Measurements from ENCODE around the gene DRAM2.

DRAM2 gene

DNA sequence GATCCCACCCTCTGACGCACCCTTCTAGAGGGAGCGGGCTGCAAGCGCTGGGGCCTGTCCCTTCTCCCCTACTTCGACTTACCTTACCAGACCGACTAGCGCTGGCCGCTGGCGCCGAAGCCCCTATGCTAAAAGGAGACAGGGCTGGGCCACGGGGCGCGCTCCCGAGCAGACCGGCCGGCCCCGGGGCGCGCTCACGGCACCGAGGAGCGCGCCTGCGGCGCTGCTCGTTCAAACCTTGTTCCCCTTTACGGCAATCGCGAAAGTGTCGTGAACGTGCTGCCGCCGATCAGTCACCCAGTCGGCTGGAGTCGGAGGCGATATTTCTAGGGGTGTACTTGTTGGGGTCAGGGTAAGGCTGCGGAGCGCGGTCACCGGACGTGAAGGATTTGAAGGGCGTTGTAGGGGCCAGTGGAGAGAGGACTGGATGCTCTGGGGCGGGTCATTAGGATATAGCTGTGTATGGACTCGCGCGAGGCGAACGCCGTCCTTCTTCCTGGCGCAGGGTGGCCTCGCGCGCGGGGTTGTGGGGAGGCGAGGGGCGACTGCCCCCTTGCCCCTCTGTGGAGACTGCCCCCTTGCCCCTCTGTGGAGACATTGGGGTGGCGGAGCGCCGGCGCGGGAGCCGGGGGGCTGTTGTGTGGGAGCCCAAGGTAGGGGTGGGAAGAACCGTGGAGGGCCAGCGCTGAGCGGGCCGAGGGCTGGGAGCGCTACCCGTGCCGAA is at the start of gene DRAM2, which contains the start of gene CEPT1:
DRAM2 (minus strand) TSS at position 138 of the 724 bp plus-strand sequence. CDS start 8,539 bp downstream, outside the sequence.
CEPT1 (plus strand) TSS at position 268 of the 724 bp plus-strand sequence. CDS start 7,492 bp downstream, outside the sequence.
- peak; percentile 89 to 99 (median 96) for DNase-seq
- intact Hi-C loops (cut with DNase I), result loop anchor here (10.0 kb wide), 1 partner anchor 175 kb away; the partner anchor contains the start of gene LRIF1

DNA sequence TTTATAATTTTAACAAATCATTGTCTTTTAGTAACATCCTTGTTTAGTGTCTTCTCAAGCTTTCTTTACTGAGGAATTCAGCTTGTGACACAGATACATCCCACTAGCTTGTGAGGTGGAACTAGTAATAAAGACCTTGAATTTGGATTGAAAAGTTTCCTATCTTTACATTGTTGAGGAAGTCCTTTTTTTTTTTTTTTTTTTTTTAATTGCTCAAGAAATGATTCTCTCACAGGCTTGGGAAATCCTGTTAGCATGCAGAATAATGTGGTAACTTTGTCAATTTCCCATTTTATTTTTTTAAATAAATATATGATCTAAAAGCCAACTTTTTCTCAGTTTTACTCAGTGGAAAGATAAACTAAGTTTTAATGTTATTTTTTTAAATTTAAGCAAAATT is 44.8 kb upstream of the DRAM2 start:
- DNase-seq, result no peak
- intact Hi-C loops (cut with DNase I), result no loop called here

DNA sequence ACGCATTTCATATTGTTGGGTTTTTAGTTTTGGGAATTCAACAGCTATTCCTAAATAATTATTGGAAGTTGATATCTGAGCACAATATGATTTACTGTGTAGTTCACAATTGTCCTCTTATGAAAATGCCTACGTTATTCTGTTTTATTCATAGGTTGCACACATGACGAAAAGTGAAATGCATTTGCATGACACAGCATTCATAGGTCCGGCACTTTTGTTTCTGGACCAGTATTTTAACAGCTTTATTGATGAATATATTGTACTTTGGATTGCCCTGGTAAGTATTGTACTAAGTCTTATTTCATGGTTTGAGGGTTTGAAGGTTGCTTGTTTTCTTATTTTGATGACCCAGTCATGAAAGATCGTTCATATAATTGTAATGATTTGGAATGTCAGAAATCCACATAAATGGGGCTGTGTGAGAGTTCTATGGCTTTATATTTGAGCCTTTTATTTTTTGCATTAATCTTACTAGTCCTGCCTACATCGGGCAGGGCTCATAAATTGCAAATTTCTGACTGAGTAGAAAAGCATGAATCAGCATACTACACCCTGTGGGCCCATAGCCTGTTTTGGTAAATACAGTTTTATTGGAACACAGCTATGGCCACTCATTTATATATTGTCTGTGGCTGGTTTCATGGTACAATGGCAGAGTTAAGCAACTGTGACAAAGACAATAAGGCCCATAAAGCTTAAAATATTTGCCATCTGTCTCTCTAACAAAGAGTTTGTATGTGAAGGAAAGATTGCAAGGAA is 43.6 kb upstream of the DRAM2 start:
- intact Hi-C loops (cut with DNase I), result no loop called here
- no peak for DNase-seq

DNA sequence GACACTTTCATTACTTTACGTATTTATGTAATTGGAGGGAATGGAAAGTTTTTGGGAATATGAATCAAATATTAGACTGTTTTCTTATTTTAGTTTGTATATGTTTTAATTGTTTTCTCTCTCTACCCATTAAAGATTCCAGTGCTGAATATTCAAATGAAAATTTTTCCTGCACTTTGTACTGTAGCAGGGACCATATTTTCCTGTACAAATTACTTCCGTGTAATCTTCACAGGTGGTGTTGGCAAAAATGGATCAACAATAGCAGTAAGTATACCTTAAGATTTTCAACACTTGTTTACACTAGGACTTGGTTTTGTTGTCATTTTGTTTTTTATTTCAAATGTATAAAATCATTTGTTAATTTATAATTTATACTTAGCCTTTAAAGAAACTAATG is 42.2 kb upstream of the DRAM2 start:
- intact Hi-C loops (cut with DNase I), result no loop called here

DNA sequence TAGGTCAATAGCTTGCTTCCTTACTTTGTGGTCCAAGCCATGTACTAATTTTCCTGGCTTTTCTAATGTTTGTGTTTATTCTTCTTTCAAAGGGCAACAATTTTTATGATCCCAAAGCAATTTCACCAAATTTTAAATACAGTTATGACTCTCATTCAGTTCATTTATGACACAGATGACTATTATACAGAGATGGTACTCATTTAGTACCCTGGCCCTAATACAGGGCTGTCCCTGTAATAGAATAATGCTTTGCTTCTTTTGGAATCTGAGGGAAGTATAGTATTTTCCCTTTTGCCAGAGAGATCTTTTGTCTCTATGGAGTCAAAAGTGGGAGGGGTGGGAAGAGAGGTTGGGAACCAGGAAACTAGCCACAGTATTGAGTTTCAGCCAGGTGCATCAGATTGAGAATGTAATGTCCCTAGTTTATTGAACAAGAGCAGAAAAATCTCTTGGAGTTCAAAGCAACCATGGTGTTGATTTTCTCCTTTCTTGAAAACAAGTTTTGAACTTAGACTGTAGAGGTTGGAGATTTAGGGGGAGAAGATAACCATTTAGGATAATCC is 40.2 kb upstream of the DRAM2 start:
- intact Hi-C loops (cut with DNase I), result no loop called here
- DNase-seq, result no peak

More for the DNA sequence above, 42.2 kb upstream of the DRAM2 start:
- DNase-seq, result no peak

DNA sequence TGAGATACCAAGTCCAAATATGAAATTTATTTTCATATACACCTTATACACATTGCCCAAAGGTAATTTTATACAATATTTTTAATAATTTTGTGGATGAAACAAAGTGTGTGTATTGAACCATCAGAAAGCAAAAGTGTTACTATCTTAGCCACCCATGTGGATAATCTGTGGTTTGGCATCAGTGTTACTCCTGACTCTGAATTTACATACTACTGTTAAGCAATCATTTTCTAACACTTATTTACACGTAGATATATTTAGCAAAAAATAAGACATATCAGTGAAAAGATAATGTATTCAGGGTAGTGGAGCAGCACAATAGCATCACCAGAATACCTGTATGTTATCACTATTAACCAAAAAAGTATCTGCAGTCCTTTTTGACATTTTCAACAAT is 36.8 kb upstream of the DRAM2 start:
- DNase-seq, result no peak
- intact Hi-C loops (cut with DNase I), result no loop called here

DNA sequence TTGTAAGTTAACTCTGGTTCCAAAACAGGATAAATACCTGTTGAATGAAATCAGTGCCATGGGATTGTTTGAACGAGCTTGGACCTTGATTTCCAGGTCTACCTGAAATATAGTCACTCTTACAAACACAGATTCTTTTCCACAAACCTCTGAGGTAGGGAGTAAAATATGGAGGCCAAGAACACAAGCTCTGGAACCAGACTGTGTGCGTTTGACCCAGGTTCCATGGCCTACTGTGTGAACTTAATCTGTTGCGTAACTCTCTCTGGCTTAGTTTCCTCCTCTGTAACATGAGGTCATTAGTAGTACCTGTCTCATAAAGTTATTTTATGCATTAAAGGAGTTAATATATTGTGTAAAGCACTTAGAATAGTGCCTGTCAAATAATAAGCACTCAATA is 35.5 kb upstream of the DRAM2 start:
- DNase-seq, result no peak
- intact Hi-C loops (cut with DNase I), result no loop called here

DNA sequence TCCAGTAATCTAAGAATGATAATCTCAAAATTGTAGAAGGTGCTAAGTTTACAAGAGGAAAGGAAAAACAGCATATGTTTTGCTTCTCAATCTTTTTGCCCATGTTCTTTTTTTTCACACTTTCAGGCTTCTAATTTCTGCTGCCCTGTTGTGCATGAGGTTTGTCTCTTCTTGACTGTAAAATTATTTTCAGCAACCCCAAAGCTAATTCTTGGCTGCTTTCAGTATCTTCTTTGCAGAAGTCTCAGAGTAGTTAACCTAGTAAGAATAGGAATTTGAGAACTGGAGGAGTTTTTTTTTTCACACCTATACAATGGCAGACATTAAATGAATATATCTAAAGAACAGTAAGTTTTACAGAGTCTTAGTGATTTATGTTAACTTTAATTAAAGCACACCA is 34.2 kb upstream of the DRAM2 start:
- DNase-seq, result no peak
- intact Hi-C loops (cut with DNase I), result no loop called here

DNA sequence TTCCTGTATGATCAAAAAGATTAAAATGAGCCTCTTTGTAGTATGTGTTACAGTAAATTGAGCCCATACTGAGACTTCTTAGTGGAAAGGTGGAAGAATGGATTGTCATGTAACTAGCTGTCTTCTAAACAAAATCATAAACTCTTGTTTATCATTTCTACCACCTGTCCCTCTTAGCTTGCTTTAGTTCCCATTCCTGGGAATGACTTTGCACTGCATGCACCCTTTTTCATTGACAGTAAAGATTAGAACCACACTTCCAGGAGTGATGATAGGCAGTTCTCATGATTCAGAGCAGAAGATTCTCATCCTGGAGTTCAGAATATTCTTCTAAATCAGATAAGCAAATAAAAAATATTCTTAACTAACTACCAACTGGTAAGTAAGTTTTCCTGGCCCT is 32.6 kb upstream of the DRAM2 start:
- no peak for DNase-seq
- intact Hi-C loops (cut with DNase I), result no loop called here

DNA sequence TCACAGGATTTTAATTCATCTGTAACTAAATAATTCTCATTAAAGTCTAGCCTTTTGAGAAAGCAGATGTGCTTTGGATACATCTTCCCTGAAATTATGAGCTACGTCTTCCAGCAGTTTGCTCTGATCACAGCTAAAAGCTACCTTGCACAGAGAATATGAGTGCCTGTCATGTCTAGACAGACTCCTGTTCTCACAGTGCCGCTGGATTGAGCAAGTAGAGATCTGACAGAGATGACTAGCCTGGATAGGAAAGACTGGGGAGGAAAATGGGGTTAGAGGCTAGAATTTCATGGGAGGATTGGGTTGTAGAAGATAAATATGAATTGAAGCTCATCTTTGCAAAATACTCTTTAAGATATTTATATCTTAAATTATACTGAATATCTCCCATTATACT is 24.3 kb upstream of the DRAM2 start:
- intact Hi-C loops (cut with DNase I), result no loop called here
- peak in 2 of 42 donors; percentile 3 to 13 for DNase-seq

DNA sequence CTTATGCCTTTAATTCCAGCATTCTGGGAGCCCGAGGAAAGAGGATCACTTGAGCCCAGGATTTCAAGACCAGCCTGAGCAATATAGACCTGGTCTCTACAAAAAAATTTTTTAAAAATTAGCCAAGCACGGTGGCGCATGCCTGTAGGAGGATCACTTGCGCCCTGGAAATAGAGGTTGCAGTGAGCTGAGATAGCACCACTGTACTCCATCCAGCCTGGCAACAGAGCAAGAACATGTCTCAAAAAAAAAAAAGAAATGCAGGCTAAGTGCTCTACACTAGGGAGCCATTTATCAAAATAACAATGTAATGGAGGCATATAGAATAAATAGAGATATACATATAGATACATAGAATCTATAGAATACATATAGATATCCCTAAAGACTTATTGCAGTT is 23.5 kb upstream of the DRAM2 start:
- intact Hi-C loops (cut with DNase I), result no loop called here
- no peak for DNase-seq

DNA sequence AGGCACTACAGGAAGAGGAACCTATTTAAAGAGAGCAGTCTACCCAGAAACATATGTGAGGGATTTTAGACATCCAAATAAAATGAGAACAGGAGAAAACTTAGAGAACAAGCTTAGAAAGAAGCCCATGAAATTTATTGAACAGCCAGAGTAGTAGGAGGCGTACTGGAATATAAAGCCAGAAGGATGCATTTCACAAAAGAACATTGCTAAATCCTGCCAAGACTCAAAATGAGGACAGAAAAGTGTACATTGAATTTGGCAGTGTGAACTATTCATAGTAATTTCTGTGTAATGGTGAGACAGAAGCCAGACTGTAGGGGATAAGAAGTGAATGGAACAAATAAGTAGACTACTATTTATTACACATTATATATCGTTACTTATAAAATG is 22.6 kb upstream of the DRAM2 start:
- intact Hi-C loops (cut with DNase I), result no loop called here
- DNase-seq, result no peak

DNA sequence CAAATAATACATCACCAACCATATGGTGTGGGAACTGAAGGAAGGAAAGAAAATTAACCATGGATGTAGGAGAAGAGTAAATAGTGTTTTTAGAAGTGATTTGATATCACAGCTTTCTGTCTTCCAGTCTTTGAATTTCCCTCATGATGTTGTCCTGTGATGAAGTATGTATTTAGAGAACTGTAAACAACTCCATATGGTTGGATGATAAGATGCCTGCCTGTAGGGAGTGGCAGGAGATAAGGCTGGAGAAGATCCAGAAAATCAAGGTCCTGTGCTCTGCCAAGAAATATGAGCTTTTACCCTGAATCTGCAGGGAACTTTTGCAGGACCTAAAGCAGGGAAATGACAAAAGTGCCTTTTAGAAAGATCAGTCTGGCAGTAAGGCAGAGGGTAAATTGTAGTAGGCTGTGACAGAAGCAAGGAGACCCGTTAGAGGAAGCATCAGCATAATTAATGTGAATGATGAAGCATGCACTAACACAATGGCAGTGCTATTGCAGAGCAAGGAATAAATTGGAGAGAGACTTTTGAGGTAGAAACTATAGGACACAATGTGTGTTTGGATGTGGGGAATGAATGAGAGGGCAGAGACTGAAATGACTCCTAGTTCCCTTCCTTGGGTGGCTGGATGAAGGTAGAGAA is 22.1 kb upstream of the DRAM2 start:
- intact Hi-C loops (cut with DNase I), result no loop called here
- no peak for DNase-seq

DNA sequence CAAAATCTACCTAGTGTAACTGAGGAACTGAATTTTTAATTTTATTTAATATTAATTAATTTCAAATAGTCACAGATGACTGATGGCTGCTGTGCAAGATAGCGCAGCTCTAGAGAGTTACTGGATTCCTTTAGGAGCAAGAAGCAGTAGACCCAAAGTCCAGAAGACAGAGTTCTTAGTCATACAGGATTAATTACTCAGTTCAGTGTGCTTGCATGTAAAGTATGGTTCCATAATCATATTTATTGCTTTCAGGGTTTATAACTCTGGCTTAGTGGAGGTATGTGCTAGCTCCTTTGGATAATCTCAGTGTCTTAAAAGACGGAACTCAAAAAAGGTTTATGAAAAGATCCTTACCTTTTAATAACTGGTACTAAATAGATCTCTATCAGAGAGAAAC is 17.5 kb upstream of the DRAM2 start:
- DNase-seq, result no peak
- intact Hi-C loops (cut with DNase I), result no loop called here

DNA sequence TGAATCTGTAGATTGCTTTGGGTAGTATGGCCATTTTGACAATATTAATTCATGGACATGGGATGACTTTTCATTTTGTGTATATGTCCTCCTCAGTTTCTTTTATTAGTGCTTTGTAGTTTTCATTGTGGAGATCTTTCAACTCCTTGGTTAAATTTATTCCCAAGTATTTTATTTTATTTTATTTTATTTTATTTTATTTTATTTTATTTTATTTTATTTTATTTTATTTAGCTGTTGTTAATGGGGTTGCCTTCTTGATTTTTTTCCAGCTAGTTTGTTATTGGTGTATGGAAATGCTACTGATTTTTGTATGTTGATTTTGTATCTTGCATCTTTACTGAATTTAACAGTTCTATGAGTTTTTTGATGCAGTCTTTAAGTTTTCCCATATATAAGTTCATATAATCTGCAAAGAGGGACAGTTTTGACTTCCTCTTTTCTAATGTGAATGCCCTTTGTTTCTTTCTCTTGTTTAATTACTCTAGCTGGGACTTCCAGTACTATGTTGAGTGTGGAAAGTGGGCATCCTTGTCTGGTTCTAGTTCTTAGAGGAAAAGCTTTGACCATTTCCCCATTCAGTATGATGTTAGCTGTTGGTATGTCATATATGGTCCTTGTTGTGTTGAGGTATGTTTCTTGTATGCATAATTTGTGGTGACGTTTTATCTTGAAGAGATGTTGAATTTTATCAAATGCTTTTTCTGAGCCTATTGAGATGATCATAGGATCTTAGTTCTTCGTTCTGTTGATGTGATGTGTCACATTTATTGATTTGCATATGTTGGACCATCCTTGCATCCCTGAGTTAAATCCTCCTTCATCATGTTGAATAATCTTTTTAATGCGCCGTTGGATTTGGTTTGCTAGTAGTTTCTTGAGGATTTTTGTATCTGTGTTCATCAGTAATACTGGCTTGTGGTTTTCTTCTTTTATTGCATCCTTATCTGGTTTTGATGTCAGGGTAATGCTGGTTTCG is 14.4 kb upstream of the DRAM2 start:
- intact Hi-C loops (cut with DNase I), result no loop called here
- no peak for DNase-seq

DNA sequence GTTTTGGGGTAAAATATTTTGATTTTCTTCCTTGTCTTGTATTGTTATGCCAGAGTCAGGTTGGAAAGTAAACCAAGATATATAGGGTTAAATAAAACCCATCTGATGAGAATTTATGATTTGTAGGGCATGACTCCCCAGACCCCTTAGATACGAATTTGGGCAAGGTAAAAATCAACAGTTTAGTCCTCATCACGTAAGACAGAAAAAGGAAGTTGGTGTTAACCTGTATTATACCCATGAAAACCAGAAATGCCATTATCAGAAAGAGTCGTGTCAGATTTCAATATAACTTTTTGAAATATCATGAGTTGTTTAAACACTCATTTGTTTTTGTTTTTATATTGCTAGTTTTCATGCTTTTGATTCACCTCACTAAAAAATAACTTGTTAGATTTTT is 11.9 kb upstream of the DRAM2 start:
- intact Hi-C loops (cut with DNase I), result no loop called here
- DNase-seq, result no peak

DNA sequence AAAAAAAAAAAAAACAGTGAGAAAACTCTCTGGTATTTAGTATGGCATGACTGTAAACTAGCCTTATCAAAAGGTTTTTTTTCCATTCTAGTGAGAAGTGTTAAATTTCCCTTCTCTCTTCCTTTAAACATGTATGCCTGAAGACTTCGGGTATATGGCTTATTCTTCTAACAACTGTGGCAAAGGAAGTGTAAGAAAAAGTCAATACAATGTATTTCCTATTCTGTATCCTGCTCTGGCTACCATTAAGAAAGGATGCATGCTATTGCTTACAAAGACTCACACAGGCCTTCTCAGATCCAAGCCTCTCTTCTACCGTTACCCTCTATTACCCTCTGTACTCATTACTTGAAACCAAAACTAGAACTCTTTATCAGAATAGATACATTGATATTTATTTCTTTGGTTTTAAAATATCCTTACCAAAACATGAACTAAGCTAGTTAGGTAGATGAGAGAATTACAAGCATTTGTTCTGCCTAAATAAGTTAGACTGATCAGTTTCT is 8.5 kb upstream of the DRAM2 start:
- intact Hi-C loops (cut with DNase I), result loop anchor here (10.0 kb wide), 1 partner anchor 184 kb away; the partner anchor contains the start of gene LRIF1
- DNase-seq, result no peak

DNA sequence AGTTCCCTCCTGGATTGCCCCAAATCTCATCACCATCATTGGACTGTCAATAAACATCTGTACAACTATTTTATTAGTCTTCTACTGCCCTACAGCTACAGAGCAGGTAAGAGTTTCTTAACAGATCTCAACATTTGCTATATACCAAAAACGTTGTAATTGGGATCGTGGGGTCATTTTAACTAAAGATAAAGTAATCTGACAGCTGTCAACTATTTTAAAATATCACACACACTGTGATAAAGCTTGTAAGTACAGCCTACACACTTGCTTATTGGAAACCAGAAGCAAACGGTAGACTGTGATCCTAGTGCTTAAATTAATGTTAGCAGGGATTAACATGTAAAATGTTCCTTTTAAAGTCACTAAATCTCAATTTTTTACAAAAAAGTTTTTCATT is 8.1 kb upstream of the DRAM2 start:
- intact Hi-C loops (cut with DNase I), result loop anchor here (10.0 kb wide), 1 partner anchor 183 kb away; the partner anchor contains the start of gene LRIF1
- DNase-seq, result no peak
